Lower leg skin (tissue), 4 donors: ENCODE measurements around the gene ADAMTS10. TPM values are rescaled to one million over a fixed set of nuclear protein-coding genes. Genes with fewer than 3 reads are reported as not detected.

Source experiments
- DNase-seq, 2 donors: peaks; one replicate each; pipeline ENCODE4 v3.0.0-alpha.2; 2019; ENCODE audit warnings: low spot score in 2 of 2
- H3K4me3 ChIP-seq: fragments of 200-600 bp; sonication (generic); 2 replicates; pipeline ENCODE4 v1.5.1; 2017; ENCODE audit warnings: mild to moderate bottlenecking, low read depth; ENCODE audit not compliant: poor library complexity, severe bottlenecking
- CTCF ChIP-seq, 3 donors: fragments of 450-650 bp; IDR thresholded peaks; one replicate each; pipeline ENCODE4 v1.5.1; 2016; ENCODE audit warnings: antibody characterized with exemption in 3 of 3, mild to moderate bottlenecking in 3 of 3, moderate library complexity in 2 of 3
- POLR2A ChIP-seq, 2 donors: fragments of 450-650 bp; IDR thresholded peaks; one replicate each; pipeline ENCODE4 v1.6.1; 2016 to 2017; ENCODE audit warnings: antibody characterized with exemption in 2 of 2, mild to moderate bottlenecking in 1 of 2, moderate library complexity in 1 of 2
- WGBS, 2 donors: methylation state at CpG; one replicate each; pipeline ENCODE4 v1.1.5; 2018; 5-methylcytosine and 5-hydroxymethylcytosine counted together
- intact Hi-C: fragments of 100-400 bp; cut with DNase I; formaldehyde crosslinking; loops from one replicate; pipeline ENCODE4 v1.15.0; 2023; ENCODE audit warnings: low total_unique reads
- total RNA-seq, 4 donors: library from RNA; depleted of rRNA; stranded (reverse); fragments of >200 nt; gene quantifications; one replicate each; pipeline ENCODE4 v1.1.0, GENCODE V29; 2016

Gene ADAMTS10
- total RNA-seq, 4 donors from 2014 or later = 6.1 to 21.3 (median 14.1) TPM

- no peak overlapping the region for H3K4me3 ChIP-seq
- WGBS, 2 donors = 80 to 82% methylated on average over 6 of the region's 6 CpGs
- TF ChIP-seq POLR2A (IDR thresholded peaks at IDR 0.05) (no peak), CTCF (IDR thresholded peaks at IDR 0.05) (no peak)
- DNase-seq = no peak
- intact Hi-C loops = no loop called here
Observed at GRCh38 chr19:8648240-8648639, 37.7 kb upstream of the ADAMTS10 start.

- 68 to 70% methylated on average over 7 of the region's 7 CpGs for WGBS, 2 donors
- H3K4me3 ChIP-seq = no peak overlapping the region
- intact Hi-C loops = no loop called here
- TF ChIP-seq POLR2A (IDR thresholded peaks at IDR 0.05) (no peak), CTCF (IDR thresholded peaks at IDR 0.05) (no peak)
- no peak for DNase-seq
Observed at GRCh38 chr19:8643860-8644653, 33.5 kb upstream of the ADAMTS10 start.

- 78 to 80% methylated on average over 5 of the region's 5 CpGs for WGBS, 2 donors
- intact Hi-C loops = no loop called here
- DNase-seq = no peak
- no peak overlapping the region for H3K4me3 ChIP-seq
- TF ChIP-seq POLR2A (IDR thresholded peaks at IDR 0.05) (no peak), CTCF (IDR thresholded peaks at IDR 0.05) (no peak)
Observed at GRCh38 chr19:8642561-8642960, 32.0 kb upstream of the ADAMTS10 start.

GRCh38 chr19:8641908-8642547 lies 31.5 kb upstream of the ADAMTS10 start:
- DNase-seq = peak in 1 of 2 donors; percentile 24
- intact Hi-C loops = no loop called here
- no peak overlapping the region for H3K4me3 ChIP-seq
- WGBS, 2 donors = 52 to 57% methylated on average over 4 of the region's 4 CpGs
- TF ChIP-seq CTCF (IDR thresholded peaks at IDR 0.05) (no peak), POLR2A (IDR thresholded peaks at IDR 0.05) (no peak)

- DNase-seq = no peak
- 71 to 82% methylated on average over 2 of the region's 2 CpGs for WGBS, 2 donors
- H3K4me3 ChIP-seq = no peak overlapping the region
- intact Hi-C loops = no loop called here
- TF ChIP-seq CTCF (IDR thresholded peaks at IDR 0.05) (no peak), POLR2A (IDR thresholded peaks at IDR 0.05) (no peak)
Observed at GRCh38 chr19:8641221-8641907, 30.8 kb upstream of the ADAMTS10 start.
